Measurements from ENCODE around the gene CPSF6.

- TF ChIP-seq CTCF (conservative IDR thresholded peaks at IDR 0.05) (no peak), EZH2 (IDR thresholded peaks at IDR 0.05; ENCODE audit: low read depth) (no peak)
Observed at GRCh38 chr12:69274861-69275260, 35.5 kb downstream of the CPSF6 start.
